ENCODE data around the gene PRKCB. TPM values are rescaled to one million over a fixed set of nuclear protein-coding genes. Genes with fewer than 3 reads are reported as not detected.

The PRKCB gene
- total RNA-seq, 1 donor from 2014 or later: 0.69 TPM

GRCh38 chr16:24075302-24075701 lies 239.5 kb downstream of the PRKCB start:
- peaks cover 23% of the 10 kb centered on the region for H3K4me1 Mint-ChIP-seq (ENCODE audit: low read depth, unreplicated experiment)
- H3K9me3 Mint-ChIP-seq (ENCODE audit: unreplicated experiment): peaks cover 5% of the 10 kb centered on the region
- no peaks in the 10 kb centered on the region for H3K36me3 Mint-ChIP-seq (ENCODE audit: unreplicated experiment)
- H3K27ac Mint-ChIP-seq (ENCODE audit: unreplicated experiment): no peak overlapping the region
- no peak overlapping the region for H3K4me3 Mint-ChIP-seq (ENCODE audit: unreplicated experiment)
- peaks cover 5% of the 10 kb centered on the region for H3K27me3 Mint-ChIP-seq (ENCODE audit: unreplicated experiment)
- no peak for DNase-seq
- TF ChIP-seq CTCF (IDR thresholded peaks at IDR 0.05; ENCODE audit: partially characterized antibody, unreplicated experiment): no peak

GRCh38 chr16:24075931-24076716 lies 240.3 kb downstream of the PRKCB start:
- H3K27ac Mint-ChIP-seq (ENCODE audit: unreplicated experiment): no peak overlapping the region
- peaks cover 5% of the 10 kb centered on the region for H3K9me3 Mint-ChIP-seq (ENCODE audit: unreplicated experiment)
- no peak for DNase-seq
- H3K36me3 Mint-ChIP-seq (ENCODE audit: unreplicated experiment): no peaks in the 10 kb centered on the region
- TF ChIP-seq CTCF (IDR thresholded peaks at IDR 0.05; ENCODE audit: partially characterized antibody, unreplicated experiment): no peak
- H3K27me3 Mint-ChIP-seq (ENCODE audit: unreplicated experiment): peaks cover 5% of the 10 kb centered on the region
- peaks cover 26% of the 10 kb centered on the region for H3K4me1 Mint-ChIP-seq (ENCODE audit: low read depth, unreplicated experiment)
- no peak overlapping the region for H3K4me3 Mint-ChIP-seq (ENCODE audit: unreplicated experiment)

GRCh38 chr16:24077292-24077691 lies 241.5 kb downstream of the PRKCB start:
- Mint-ChIP-seq H3K4me1 (ENCODE audit: low read depth, unreplicated experiment) (peaks cover 26% of the 10 kb centered on the region), H3K36me3 (ENCODE audit: unreplicated experiment) (no peaks in the 10 kb centered on the region), H3K9me3 (ENCODE audit: unreplicated experiment) (peaks cover 5% of the 10 kb centered on the region), H3K4me3 (ENCODE audit: unreplicated experiment) (no peak overlapping the region), H3K27ac (ENCODE audit: unreplicated experiment) (peak overlapping the region; percentile 4), H3K27me3 (ENCODE audit: unreplicated experiment) (peaks cover 4% of the 10 kb centered on the region)
- TF ChIP-seq CTCF (IDR thresholded peaks at IDR 0.05; ENCODE audit: partially characterized antibody, unreplicated experiment): no peak
- DNase-seq: no peak

- H3K36me3 Mint-ChIP-seq (ENCODE audit: unreplicated experiment): no peaks in the 10 kb centered on the region
- peak overlapping the region; percentile 25 for H3K4me3 Mint-ChIP-seq (ENCODE audit: unreplicated experiment)
- no peak for DNase-seq
- peaks cover 5% of the 10 kb centered on the region for H3K9me3 Mint-ChIP-seq (ENCODE audit: unreplicated experiment)
- peaks cover 26% of the 10 kb centered on the region for H3K4me1 Mint-ChIP-seq (ENCODE audit: low read depth, unreplicated experiment)
- TF ChIP-seq CTCF (IDR thresholded peaks at IDR 0.05; ENCODE audit: partially characterized antibody, unreplicated experiment): no peak
- peaks cover 4% of the 10 kb centered on the region for H3K27me3 Mint-ChIP-seq (ENCODE audit: unreplicated experiment)
- no peak overlapping the region for H3K27ac Mint-ChIP-seq (ENCODE audit: unreplicated experiment)
Measured at GRCh38 chr16:24077966-24078365, 242.2 kb downstream of the PRKCB start.

- DNase-seq: no peak
- Mint-ChIP-seq H3K4me3 (ENCODE audit: unreplicated experiment) (no peak overlapping the region), H3K27me3 (ENCODE audit: unreplicated experiment) (peaks cover 4% of the 10 kb centered on the region), H3K4me1 (ENCODE audit: low read depth, unreplicated experiment) (no peaks in the 10 kb centered on the region), H3K27ac (ENCODE audit: unreplicated experiment) (no peak overlapping the region), H3K9me3 (ENCODE audit: unreplicated experiment) (peaks cover 3% of the 10 kb centered on the region), H3K36me3 (ENCODE audit: unreplicated experiment) (peaks cover 7% of the 10 kb centered on the region)
- no peak for TF ChIP-seq CTCF (IDR thresholded peaks at IDR 0.05; ENCODE audit: partially characterized antibody, unreplicated experiment)
Measured at GRCh38 chr16:24085666-24086065, 249.9 kb downstream of the PRKCB start.
